Spleen (tissue), 11 donors: ENCODE measurements around the gene RBM47. TPM values are rescaled to one million over a fixed set of nuclear protein-coding genes. Genes with fewer than 3 reads are reported as not detected.

Source experiments
- DNase-seq: peaks from one replicate; pipeline ENCODE4 v3.0.0-alpha.2; 2020
- H3K27ac ChIP-seq, 8 donors: fragments of 200-600 bp; sonication (generic) in 7 of 8; 1 replicate in 4 of 8; 2 replicates in 4 of 8; pipeline versions ENCODE4 v1.5.0 to v1.8.0; 2016 to 2021; ENCODE audit warnings: inconsistent platforms in 4 of 8, mild to moderate bottlenecking in 4 of 8, moderate library complexity in 1 of 8
- H3K27me3 ChIP-seq, 7 donors: fragments of 200-600 bp; sonication (generic) in 6 of 7; replicated peaks in 1 of 7; 1 replicate in 4 of 7; 2 replicates in 3 of 7; pipeline versions ENCODE4 v1.5.0 to v1.8.0; 2016 to 2021; ENCODE audit warnings: inconsistent platforms in 3 of 7, mild to moderate bottlenecking in 1 of 7
- H3K36me3 ChIP-seq, 6 donors: fragments of 200-600 bp; sonication (generic) in 5 of 6; 1 replicate in 4 of 6; 2 replicates in 2 of 6; pipeline versions ENCODE4 v1.5.0 to v1.8.0; 2016 to 2021; ENCODE audit warnings: inconsistent platforms in 2 of 6
- H3K4me1 ChIP-seq, 6 donors: fragments of 200-600 bp; sonication (generic) in 5 of 6; 1 replicate in 3 of 6; 2 replicates in 3 of 6; pipeline versions ENCODE4 v1.5.0 to v1.8.0; 2016 to 2021; ENCODE audit warnings: inconsistent platforms in 3 of 6
- H3K4me3 ChIP-seq, 8 donors: fragments of 200-600 bp; sonication (generic) in 7 of 8; 1 replicate in 4 of 8; 2 replicates in 4 of 8; pipeline versions ENCODE4 v1.5.0 to v1.8.0; 2016 to 2021; ENCODE audit warnings: inconsistent platforms in 4 of 8, mild to moderate bottlenecking in 4 of 8, moderate library complexity in 2 of 8
- H3K9me3 ChIP-seq, 8 donors: fragments of 200-600 bp; sonication (generic) in 7 of 8; 1 replicate in 4 of 8; 2 replicates in 4 of 8; pipeline versions ENCODE4 v1.5.0 to v1.8.0; 2016 to 2021; ENCODE audit warnings: inconsistent platforms in 4 of 8
- POLR2A ChIP-seq, 3 donors: fragments of 450-650 bp; IDR thresholded peaks; one replicate each; pipeline ENCODE4 v1.5.1; 2017; ENCODE audit warnings: antibody characterized with exemption in 3 of 3, mild to moderate bottlenecking in 1 of 3
- POLR2AphosphoS5 ChIP-seq, 3 donors: sonication (generic); formaldehyde crosslinking; IDR thresholded peaks; one replicate each; pipeline ENCODE4 v1.5.1; 2017; ENCODE audit warnings: antibody characterized with exemption in 3 of 3
- WGBS, 5 donors: extraction: QIAGEN DNeasy Blood & Tissue Kit in 3 of 5; methylation state at CpG; one replicate each; pipeline versions ENCODE4 v1.1.5 to v1.1.7; 2013 to 2018; 5-methylcytosine and 5-hydroxymethylcytosine counted together
- intact Hi-C: fragments of 100-400 bp; cut with DNase I; formaldehyde crosslinking; loops from one replicate; pipeline ENCODE4 v1.15.0; 2023; ENCODE audit warnings: low total_unique reads
- polyA plus RNA-seq, 3 donors: library from polyadenylated mRNA; stranded (reverse); fragments of 200-250 nt; gene quantifications; one replicate each; pipeline ENCODE4 v1.2.1, GENCODE V29; 2013
- total RNA-seq, 7 donors: library from RNA; depleted of rRNA in 3 of 7; stranded (reverse); fragments of >200 nt in 3 of 7; fragmentation: NEBNext Ultra II Directional in 4 of 7; extraction: Animal tissue kit (Norgen Biotek cat#: 25700) in 4 of 7; gene quantifications; one replicate each; pipeline versions ENCODE4 v1.1.0 to v1.2.1, GENCODE V29; 2016 to 2021
- TF ChIP-seq, protein P1 (sequence below), 11 experiments: fragments of 200-600 bp in 7 of 11; fragments of 450-650 bp in 4 of 11; sonication (generic) in 4 of 11; IDR thresholded peaks in 8 of 11; conservative IDR thresholded peaks in 3 of 11; 1 replicate in 7 of 11; 2 replicates in 4 of 11; pipeline versions ENCODE4 v1.4.0 to v1.8.0; 2016 to 2021; ENCODE audit warnings: antibody characterized with exemption in 11 of 11, inconsistent platforms in 4 of 11, mild to moderate bottlenecking in 1 of 11
- donor health status: healthy with polysubstance abuse.
- donor health status: DM: no; HTN: no; CAD: no; lungs with moderate emphysema.
- donor health status: DM: no; HTN: no; CAD: no.
- donor health status: Bipolar disorder and iron deficiency.
- donor health status: healthy.
- donor health status: DM: no; HTN: no; CAD: no.
- donor health status: DM: yes; HTN: yes; CAD: no.

Gene RBM47
- total and polyA plus RNA-seq, 10 donors = 6.0 to 164 (median 77.9) TPM

DNA sequence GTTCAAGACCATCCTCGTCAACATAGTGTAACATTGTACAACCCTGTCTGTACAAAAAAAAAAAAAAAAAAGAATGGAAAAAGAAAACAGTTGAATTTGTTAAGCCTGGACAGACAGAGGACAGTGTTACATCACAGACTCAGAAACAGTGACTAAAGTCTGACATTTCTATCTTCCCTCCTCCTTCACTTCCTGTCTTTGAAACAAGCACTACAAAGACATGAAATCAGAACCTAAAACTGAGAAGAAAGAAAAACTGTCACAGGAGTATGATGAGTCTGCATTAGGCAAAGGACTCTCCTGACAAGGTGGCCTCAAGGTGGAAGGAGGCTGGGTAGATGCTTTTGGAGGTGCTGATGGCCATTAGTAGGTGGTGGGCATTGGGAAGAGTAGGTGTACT is 126.7 kb downstream of the RBM47 start:
- 64 to 94% (median 83%) methylated on average over 1 of the region's 1 CpG for WGBS, 5 donors
- peaks cover 0 to 25% (median 13%) of the 10 kb centered on the region in 6 donors for H3K4me1 ChIP-seq
- no peak overlapping the region for H3K4me3 ChIP-seq
- peaks cover 0 to 17% (median 0%) of the 10 kb centered on the region in 6 donors for H3K36me3 ChIP-seq
- no peaks in the 10 kb centered on the region for H3K9me3 ChIP-seq
- H3K27me3 ChIP-seq = no peaks in the 10 kb centered on the region
- intact Hi-C loops = no loop called here
- TF ChIP-seq POLR2AphosphoS5 (IDR thresholded peaks at IDR 0.05) = no peak
- no peak for TF ChIP-seq POLR2A (IDR thresholded peaks at IDR 0.05)
- TF ChIP-seq, protein P1, sequence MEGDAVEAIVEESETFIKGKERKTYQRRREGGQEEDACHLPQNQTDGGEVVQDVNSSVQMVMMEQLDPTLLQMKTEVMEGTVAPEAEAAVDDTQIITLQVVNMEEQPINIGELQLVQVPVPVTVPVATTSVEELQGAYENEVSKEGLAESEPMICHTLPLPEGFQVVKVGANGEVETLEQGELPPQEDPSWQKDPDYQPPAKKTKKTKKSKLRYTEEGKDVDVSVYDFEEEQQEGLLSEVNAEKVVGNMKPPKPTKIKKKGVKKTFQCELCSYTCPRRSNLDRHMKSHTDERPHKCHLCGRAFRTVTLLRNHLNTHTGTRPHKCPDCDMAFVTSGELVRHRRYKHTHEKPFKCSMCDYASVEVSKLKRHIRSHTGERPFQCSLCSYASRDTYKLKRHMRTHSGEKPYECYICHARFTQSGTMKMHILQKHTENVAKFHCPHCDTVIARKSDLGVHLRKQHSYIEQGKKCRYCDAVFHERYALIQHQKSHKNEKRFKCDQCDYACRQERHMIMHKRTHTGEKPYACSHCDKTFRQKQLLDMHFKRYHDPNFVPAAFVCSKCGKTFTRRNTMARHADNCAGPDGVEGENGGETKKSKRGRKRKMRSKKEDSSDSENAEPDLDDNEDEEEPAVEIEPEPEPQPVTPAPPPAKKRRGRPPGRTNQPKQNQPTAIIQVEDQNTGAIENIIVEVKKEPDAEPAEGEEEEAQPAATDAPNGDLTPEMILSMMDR (IDR thresholded peaks at IDR 0.05 in 8 of 11, conservative IDR thresholded peaks at IDR 0.05 in 3 of 11) = no peak
- peak overlapping the region in 5 of 8 donors; percentile 8 to 65 (median 60) for H3K27ac ChIP-seq
- no peak for DNase-seq

DNA sequence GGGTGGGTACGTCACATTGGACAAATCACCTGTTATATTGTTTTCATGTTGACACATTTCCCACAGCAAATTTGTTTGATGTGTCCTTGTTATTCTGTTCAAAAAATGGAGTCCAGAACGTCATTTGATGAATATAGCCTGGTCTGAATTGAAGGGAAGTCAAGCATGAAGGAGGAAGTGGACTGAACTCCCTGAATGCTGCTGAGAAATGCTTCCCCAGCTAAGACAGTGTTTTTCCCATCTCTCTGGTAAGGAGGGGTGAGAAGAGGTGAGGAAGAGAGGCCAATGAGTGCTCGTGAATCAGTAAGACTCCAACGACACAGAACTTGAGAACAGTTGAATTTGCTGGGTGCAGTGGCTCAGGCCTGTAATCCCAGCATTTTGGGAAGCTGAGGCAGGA is 127.4 kb downstream of the RBM47 start:
- no peaks in the 10 kb centered on the region for H3K9me3 ChIP-seq
- no peak for DNase-seq
- intact Hi-C loops = no loop called here
- TF ChIP-seq POLR2AphosphoS5 (IDR thresholded peaks at IDR 0.05) (no peak), POLR2A (IDR thresholded peaks at IDR 0.05) (no peak)
- TF ChIP-seq, protein P1 (IDR thresholded peaks at IDR 0.05 in 8 of 11, conservative IDR thresholded peaks at IDR 0.05 in 3 of 11) = no peak
- WGBS, 5 donors = 68 to 82% (median 74%) methylated on average over 4 of the region's 4 CpGs
- peaks cover 0 to 25% (median 13%) of the 10 kb centered on the region in 6 donors for H3K4me1 ChIP-seq
- H3K27me3 ChIP-seq = no peaks in the 10 kb centered on the region
- no peak overlapping the region for H3K4me3 ChIP-seq
- H3K27ac ChIP-seq = peak overlapping the region in 3 of 8 donors; percentile 60 to 65 (median 61)
- peaks cover 0 to 15% (median 0%) of the 10 kb centered on the region in 6 donors for H3K36me3 ChIP-seq

DNA sequence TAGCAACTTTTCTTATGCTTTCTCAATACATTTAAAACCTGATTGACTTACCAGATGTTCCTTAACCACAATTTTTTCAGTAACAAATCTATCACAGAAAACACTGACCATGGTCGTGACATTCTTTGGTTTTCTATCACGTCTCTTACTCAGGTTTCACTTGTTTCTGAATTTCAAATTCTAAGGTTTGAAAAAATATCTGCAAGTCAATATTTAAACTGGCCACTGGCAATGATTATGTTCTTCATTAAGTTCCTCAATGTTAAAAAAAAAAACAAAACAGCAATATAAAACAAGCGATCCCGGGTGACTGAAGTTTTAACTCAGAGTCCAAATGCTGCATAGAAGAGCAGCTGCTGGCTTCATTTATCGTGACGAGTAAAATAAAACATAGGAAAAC is 128.9 kb downstream of the RBM47 start:
- Histone ChIP-seq H3K9me3 (no peaks in the 10 kb centered on the region), H3K36me3 (peaks cover 0 to 11% (median 0%) of the 10 kb centered on the region in 6 donors), H3K27ac (no peak overlapping the region), H3K4me1 (peaks cover 0 to 25% (median 12%) of the 10 kb centered on the region in 6 donors), H3K4me3 (no peak overlapping the region), H3K27me3 (no peaks in the 10 kb centered on the region)
- 90 to 96% (median 92%) methylated on average over 6 of the region's 6 CpGs for WGBS, 5 donors
- no peak for TF ChIP-seq POLR2AphosphoS5 (IDR thresholded peaks at IDR 0.05)
- TF ChIP-seq POLR2A (IDR thresholded peaks at IDR 0.05) = no peak
- TF ChIP-seq, protein P1 (IDR thresholded peaks at IDR 0.05 in 8 of 11, conservative IDR thresholded peaks at IDR 0.05 in 3 of 11) = no peak
- no peak for DNase-seq
- intact Hi-C loops = no loop called here

DNA sequence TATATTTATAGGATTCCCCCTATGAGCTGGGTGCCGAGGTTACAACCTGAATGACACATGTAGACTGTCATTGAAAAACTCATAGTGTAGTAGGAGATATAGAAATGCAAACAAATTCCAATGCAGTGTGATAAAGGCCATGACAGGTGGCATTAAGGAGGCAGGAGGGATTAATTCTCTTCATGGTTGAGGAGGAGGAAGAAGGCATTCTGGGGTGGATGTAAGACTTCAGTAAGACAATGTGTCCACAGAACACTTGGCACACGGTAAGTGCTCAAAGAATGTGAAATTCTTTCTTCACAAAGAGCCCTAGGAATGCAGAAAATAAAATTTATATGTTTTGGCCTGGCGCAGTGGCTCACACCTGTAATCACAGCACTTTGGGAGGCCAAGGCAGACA is 136.5 kb downstream of the RBM47 start:
- Histone ChIP-seq H3K4me3 (no peak overlapping the region), H3K27me3 (no peaks in the 10 kb centered on the region), H3K4me1 (peaks cover 0 to 38% (median 6%) of the 10 kb centered on the region in 6 donors), H3K9me3 (no peaks in the 10 kb centered on the region), H3K27ac (peak overlapping the region in 1 of 8 donors; percentile 19), H3K36me3 (peaks cover 0 to 16% (median 0%) of the 10 kb centered on the region in 6 donors)
- no peak for DNase-seq
- TF ChIP-seq, protein P1 (IDR thresholded peaks at IDR 0.05 in 8 of 11, conservative IDR thresholded peaks at IDR 0.05 in 3 of 11) = no peak
- TF ChIP-seq POLR2A (IDR thresholded peaks at IDR 0.05) = no peak
- no peak for TF ChIP-seq POLR2AphosphoS5 (IDR thresholded peaks at IDR 0.05)
- 79 to 91% (median 88%) methylated on average over 3 of the region's 3 CpGs for WGBS, 5 donors
- intact Hi-C loops = no loop called here
